HL-60 (cell line): ENCODE data around the gene FBXO28.

Experiments used
- DNase-seq, 2 experiments: peaks; one replicate each; pipeline ENCODE4 v3.0.0-alpha.2; 2010 to 2020; ENCODE audit warnings: low read depth in 1 of 2, low spot score in 1 of 2
- H3K27ac ChIP-seq: fragments of 250-450 bp; sonication (Bioruptor Pico); replicated peaks from 2 replicates; pipeline ENCODE4 v1.5.1; 2020; ENCODE audit warnings: mild to moderate bottlenecking, moderate library complexity
- H3K27me3 ChIP-seq: fragments of 250-450 bp; sonication (Bioruptor Pico); 2 replicates; pipeline ENCODE4 v1.5.1; 2021; ENCODE audit warnings: mild to moderate bottlenecking, moderate library complexity; ENCODE audit not compliant: insufficient read depth, poor library complexity, severe bottlenecking
- H3K4me3 ChIP-seq: replicated peaks from 2 replicates; pipeline ENCODE4 v1.5.1; 2011; ENCODE audit warnings: mild to moderate bottlenecking, control low read depth, low read length; ENCODE audit not compliant: insufficient read depth
- CTCF ChIP-seq: IDR thresholded peaks from one replicate; pipeline ENCODE4 v1.5.1; 2011; ENCODE audit warnings: low read length, control low read depth, inconsistent platforms; ENCODE audit not compliant: insufficient read depth
- GABPA ChIP-seq: IDR thresholded peaks from 2 replicates; pipeline ENCODE4 v1.6.1; 2012; ENCODE audit warnings: low read depth
- POLR2AphosphoS5 ChIP-seq: IDR thresholded peaks from 2 replicates; pipeline ENCODE4 v1.6.1; 2012; ENCODE audit warnings: low read depth
- REST ChIP-seq: IDR thresholded peaks from 2 replicates; pipeline ENCODE4 v1.6.1; 2012; ENCODE audit warnings: low read depth; ENCODE audit not compliant: insufficient replicate concordance
- SPI1 ChIP-seq: IDR thresholded peaks from 2 replicates; pipeline ENCODE4 v1.6.1; 2012; ENCODE audit warnings: low read depth, mild to moderate bottlenecking, borderline replicate concordance

The FBXO28 gene

GRCh38 chr1:224172229-224172628, 58.3 kb downstream of the FBXO28 start:
- H3K27ac ChIP-seq, result no peak overlapping the region
- no peak for TF ChIP-seq GABPA
- no peak for TF ChIP-seq CTCF
- no peak for TF ChIP-seq SPI1
- TF ChIP-seq POLR2AphosphoS5, result no peak
- no peak for DNase-seq
- H3K4me3 ChIP-seq, result no peak overlapping the region
- H3K27me3 ChIP-seq, result no peaks in the 10 kb centered on the region

DNA sequence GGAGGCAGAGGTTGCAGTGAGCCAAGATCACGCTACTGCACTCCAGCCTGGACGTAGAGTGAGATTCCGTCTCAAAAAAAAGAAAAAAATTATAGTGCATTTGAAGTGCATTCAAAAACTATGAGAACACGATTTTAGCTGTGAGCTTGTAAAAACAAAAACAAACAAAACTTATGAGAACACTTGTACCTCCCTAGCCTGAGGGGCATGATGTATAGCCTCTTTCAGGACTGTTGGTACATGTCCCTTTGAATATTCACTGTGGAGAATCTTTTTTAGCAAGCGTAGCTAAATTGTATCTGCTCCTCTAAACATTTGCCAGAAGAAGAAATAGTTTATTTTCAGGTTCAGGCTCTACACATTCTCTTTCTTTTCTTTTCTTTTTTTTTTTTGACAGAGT, 59.6 kb downstream of the FBXO28 start:
- no peak overlapping the region for H3K27ac ChIP-seq
- TF ChIP-seq GABPA (no peak), REST (no peak), POLR2AphosphoS5 (no peak), SPI1 (no peak), CTCF (no peak)
- H3K27me3 ChIP-seq, result no peaks in the 10 kb centered on the region
- no peak overlapping the region for H3K4me3 ChIP-seq
- no peak for DNase-seq

GRCh38 chr1:224175617-224176016, 61.7 kb downstream of the FBXO28 start:
- Histone ChIP-seq H3K27ac (peak overlapping the region; percentile 77), H3K4me3 (no peak overlapping the region), H3K27me3 (no peaks in the 10 kb centered on the region)
- TF ChIP-seq SPI1, result no peak
- TF ChIP-seq CTCF, result no peak
- no peak for TF ChIP-seq POLR2AphosphoS5
- TF ChIP-seq REST, result no peak
- no peak for TF ChIP-seq GABPA
- peak in 1 of 2 experiments; percentile 38 for DNase-seq

DNA sequence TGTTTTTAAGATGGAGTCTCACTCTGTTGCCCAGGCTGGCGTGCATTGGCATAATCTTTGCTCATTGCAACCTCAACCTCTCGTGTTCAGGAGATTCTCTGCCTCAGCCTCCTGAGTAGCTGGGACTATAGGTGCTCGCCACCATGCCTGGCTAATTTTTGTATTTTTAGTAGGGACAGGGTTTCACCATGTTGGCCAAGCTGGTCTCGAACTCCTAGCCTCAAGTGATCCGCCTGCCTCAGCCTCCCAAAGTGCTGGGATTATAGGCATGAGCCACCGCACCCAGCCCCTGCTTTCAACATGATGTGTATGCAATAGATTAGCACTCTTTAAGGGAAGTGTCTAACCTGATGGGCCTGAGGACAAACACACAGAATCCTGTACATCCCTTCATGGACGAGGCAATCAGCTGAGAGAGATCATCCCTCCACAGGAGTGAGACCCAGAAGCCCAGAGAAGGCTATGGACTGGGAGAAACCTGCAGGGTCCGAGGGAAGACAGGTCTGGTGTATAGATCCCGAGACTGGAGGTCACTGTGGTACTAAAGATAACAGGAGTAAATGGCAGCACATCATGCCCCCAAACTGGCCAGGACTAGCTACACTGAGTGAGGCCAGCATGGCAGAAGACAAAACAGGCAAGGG, 63.6 kb downstream of the FBXO28 start:
- Histone ChIP-seq H3K27me3 (no peaks in the 10 kb centered on the region), H3K27ac (no peak overlapping the region), H3K4me3 (no peak overlapping the region)
- DNase-seq, result no peak
- TF ChIP-seq CTCF, result no peak
- no peak for TF ChIP-seq GABPA
- no peak for TF ChIP-seq REST
- TF ChIP-seq POLR2AphosphoS5, result no peak
- TF ChIP-seq SPI1, result no peak
